HG02840 (cell line): ENCODE results near the gene POLR2H.

Experiments
- ATAC-seq: cut with Tn5 transposase; IDR thresholded peaks from one replicate; pipeline ENCODE4 v1.9.1; 2021; ENCODE audit warnings: mild to moderate bottlenecking, moderate library complexity, moderate number of reproducible peaks; ENCODE audit not compliant: unreplicated experiment, low FRiP score

The POLR2H gene

DNA sequence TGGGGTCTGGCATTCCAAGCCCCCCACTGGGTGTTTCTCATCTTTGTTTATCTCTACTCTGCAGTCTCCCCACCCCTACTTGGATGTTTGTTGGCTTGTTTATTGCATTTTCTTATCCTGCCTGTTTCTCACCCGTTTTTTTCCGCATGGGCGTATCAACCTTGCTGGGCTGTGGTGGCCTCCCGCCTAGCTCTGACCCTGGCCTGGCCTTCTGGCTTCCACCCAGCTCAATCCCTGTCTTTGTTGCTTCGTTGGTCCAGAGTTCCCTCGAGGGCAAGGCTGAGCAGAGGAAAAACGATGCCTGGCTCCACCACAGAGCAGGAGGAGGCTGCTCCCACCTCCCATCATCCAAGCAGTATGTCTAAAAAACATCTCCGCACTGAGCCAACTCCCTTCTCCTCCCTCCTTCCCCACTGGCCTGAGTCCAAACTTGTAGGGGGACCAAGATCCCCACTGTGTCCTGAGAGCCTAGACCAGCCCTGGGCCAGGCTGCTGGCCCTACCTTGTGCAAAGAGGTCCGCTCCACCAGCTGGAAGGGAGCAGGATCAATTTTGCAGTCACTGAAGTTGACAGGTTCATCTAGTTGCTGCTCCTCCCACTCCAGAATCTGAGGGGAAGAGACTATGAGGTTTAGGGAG is 9.9 kb upstream of the POLR2H start:
- ATAC-seq: no peak

DNA sequence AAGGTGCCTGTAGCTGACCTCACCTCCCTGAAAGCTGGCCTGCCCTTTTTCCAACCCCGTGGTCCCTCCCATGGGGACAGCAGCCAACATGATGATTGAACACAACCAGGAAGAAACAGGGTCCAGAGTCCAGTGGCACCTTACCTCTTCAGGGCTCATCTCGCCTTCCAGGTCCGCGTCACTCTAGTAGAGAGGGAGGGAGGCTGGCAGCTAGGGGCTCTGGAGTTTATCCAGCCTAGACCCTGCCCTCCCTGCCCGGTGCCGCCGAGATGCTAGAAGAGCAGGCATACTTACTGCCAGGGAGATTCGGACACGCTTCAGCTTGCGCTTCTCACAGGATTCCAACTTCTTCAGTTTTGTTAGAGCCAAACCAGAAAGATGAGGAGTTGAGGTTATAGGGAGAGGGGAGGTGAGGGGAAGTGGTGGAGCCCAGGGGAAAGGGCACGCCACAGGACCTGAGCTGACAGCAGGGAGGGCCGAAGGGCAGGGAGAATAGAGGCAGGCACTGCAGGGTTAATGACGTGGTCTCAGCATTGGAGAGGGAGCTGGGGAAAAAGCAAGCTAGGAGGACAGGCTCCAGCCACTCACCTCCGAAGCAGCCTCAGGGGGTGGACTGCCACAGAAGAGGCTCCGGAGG is 9.2 kb upstream of the POLR2H start:
- ATAC-seq: no peak

DNA sequence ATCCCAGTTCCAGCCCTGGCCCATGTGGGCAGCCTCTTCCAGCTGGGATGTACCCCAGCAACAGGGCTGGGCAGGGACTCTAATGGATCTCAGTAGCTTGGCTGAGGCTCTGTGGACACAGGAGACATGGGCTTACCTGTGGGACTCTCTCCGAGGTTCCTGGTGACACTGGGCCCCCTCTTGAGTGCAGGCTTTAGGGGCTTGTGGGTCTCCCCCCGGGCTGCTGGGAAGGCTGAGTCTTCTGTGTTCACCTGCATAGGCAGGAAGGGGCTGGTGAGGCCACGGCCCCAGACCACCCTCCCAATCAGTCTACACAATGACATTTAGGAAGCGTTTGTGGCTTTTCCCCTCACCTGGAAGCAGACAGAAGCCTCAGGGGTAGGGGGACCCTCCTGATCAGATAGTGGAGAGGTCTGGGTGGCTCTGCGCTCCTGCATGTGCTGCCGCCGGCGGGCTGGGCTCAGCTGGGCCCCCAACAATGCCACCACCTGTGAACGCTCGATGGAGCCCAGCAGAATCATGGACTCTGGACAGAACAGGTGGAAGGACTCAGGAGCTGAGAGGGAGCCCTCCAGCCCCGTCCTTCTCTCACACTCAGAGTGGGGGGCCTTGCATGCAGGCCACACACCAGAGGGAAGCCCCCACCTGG is 8.5 kb upstream of the POLR2H start:
- ATAC-seq: no peak

DNA sequence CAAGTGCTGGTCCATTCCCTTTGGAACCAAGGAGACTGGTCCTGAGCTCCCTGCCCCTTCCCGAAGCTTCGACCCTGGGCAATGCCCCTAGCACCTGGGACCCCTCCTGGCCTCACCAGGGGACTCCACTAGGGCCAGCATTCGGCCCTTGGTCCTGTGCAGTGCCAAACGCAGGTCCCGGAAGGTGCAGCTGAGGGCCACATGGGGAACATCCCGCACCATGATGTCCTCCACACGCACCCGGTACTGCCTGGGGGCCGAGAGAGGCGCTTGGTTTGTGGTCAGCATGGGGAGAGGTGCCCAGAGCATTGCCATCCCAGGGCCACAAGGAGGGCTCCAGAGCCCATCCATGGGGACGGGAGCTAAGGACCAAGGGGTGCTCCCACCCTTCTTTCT is 8.0 kb upstream of the POLR2H start:
- ATAC-seq: no peak

DNA sequence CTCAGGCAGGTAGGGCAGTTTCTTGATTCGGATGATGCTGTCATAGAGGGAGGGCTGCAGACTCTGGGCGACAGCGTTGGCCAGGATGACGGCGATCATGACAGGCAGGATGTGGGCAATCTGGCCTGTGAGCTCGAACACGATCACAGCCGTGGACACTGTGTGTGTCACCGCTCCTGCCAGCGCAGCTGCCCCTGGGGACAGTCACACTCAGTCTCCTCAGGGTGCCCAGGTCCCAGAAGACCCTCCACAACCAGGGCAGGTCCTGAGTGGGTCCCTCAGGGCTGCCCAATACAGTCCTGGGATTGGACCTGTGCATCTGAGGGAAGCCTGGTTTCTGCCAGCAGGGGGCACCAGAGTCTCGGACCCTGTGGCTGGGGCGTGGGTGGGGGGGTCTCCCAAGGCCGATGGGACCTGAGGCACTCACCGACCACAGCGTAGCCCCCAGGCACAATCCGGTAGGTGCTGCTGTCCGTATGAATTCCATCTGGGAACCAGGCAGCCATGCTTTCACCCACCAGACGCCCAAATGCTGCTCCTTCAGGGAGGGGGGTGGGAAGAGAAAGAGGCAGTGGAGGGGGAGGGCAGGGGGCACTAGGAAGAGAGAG is 7.3 kb upstream of the POLR2H start:
- no peak for ATAC-seq

DNA sequence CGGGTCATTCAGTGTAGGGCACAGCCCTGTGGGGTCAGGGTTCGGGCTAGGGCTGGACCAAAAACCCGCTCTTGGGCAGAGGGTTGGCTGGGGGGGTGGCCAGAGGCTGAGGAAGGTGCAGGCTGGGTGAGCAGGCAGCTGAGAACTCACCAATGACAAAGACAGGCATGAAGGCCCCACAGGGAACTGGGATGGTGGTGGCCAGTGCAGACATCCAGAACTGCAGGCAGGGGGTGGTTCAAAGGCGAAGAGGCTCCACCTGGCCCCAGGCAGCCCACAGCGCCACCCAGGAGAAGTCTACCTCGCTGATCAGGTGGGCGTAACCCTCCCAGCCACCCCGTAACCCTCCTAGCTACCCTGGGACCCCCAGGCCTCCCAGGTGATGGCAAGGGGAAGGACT is 6.8 kb upstream of the POLR2H start:
- ATAC-seq: no peak

DNA sequence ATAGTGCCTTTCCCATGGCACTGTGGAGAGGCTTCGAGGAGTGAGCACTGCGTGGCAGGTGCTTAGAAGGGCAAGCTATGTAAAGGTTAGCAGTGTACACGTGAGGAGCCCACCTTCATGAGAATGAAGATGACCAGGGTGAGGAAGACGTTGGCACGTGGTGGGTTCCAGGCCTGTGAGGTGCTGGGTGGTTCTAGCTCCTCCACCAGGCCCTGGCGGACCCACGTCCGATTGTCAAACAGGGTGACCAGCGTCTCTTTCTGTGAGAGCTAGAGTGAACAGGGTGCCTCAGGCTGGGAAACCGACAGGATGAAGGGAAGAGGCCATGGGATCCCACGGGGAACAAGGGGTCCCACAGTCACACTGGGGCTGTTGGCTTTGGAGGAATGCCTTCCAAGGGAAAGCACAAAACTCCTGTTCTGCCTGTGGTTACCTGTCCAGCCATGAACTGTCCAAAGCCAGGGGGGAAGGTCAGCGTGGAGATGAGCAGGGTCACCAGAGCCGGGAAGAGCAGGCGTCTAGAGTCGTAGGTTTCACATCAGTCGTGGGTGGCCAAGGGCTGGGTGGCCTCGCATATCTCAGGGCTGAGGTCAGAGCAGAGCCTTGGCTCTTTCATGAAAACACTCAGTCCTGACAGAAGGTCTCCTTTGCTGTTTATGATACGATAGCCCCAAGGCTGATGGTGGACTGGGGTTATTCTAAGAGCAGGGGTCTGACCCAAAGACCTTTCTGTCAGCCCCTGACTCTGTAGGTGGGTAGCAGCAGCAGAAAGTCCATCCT is 6.1 kb upstream of the POLR2H start:
- ATAC-seq: no peak

DNA sequence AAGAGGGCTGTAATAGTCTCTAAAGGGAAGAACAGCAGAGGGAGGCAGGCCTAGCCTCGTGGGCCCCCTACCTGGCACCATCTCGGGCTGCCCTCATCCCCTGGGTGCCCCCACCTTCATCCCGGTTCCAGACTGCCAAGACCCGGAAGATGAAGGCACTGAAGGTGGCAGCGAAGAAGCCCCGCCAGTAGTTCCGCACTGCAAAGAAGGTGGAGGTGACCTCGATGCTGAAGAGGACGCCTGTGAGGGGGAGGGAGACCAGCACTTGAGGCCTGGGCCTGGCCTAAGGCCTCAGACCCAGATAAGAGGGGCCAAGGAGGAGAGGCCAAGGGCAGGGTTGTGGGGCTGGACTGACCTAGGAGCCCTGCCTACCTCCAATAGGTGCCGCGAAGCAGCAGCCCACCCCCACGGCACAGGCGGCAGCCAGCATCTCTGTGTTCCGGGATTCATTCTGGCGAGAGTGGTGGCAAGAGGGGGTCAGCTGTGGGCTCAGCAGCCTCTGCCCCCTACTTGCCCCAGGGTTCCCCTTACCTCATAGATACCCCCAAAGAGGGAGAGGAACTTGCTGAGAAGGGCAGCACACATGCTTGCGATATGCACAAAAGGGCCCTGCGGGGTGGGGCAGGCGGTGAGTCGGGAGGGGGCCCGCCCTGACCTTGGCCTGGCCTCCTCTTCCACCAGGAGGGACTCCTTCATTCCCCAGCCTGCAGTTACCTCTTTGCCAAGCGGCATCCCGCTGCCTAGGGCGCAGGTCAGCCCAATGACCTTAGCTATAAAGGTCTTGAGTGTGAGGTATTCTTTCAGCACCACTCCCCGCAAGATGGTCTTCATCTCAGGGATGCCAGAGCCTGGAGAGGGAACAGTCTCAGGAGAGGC is 4.0 kb upstream of the POLR2H start:
- no peak for ATAC-seq

DNA sequence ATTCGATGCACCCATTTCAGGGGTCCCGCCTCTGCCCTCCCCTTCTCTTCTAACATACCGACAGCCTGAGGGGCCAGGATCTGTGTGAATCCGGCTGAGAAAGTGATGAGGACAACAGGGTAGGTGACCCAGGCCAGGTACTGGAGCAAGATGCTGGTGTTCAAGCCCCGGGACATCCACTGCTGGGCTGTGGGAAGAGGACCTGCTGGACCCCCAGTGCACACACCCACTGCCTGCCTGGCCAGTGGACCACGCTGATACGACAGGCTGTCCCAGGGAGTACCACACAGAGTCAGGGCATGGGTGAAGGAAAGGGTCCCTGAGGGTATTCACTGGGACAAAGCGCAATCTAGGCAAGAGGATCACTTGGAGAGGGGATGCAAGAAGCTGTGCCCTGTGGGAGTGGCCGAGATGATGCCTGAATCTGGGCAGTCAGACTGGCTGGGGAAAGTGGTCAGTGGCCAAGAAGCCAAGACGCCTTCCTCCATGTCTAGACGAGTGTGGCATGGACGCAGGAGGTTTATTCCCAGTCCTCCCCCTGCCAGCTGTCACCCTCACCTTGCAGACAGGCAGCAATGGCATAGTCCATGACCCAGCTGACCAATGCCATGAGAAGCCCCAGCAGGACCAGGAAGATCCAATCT is 3.3 kb upstream of the POLR2H start:
- ATAC-seq: no peak

DNA sequence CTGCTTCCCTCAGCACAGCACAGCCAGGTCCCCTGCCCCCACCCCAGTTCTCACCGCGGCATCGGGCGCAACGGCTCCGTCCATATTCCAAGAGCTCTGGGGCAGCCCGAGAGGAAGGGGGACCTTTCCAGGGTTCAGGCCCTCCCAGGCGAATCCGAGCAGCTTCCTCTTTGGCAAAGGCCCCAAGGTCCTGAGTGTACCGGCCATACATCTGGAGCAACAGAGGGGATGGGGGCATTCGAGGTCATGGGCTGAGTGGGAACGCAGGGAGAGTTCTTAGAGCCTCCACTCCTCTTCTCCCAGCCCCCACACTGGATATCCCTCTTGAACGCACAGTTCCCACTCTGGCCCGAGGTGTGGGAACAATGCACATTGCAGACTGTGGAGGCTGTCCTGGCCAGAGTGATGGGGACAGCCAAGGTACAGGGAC is 2.6 kb upstream of the POLR2H start:
- no peak for ATAC-seq

DNA sequence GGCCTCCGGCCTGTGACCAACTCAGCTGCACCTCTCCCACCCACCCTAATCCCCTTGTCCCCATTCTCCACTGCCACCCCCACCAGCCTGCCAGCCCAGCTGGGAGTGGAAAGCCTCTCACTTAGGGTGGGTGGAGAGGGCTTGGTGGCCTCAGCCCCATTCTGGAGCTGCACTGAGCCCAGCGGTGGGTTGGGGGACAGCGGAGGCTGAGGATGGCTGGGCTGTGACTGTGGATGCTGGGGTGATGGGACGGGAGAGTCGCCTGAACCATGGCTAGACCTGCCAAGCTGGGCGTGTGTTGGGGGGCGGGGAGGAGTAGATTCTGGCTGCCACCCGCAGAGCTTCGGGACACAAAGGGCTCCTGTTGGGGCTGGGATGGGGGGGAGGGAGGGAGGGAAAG is 1.9 kb upstream of the POLR2H start:
- ATAC-seq: no peak

DNA sequence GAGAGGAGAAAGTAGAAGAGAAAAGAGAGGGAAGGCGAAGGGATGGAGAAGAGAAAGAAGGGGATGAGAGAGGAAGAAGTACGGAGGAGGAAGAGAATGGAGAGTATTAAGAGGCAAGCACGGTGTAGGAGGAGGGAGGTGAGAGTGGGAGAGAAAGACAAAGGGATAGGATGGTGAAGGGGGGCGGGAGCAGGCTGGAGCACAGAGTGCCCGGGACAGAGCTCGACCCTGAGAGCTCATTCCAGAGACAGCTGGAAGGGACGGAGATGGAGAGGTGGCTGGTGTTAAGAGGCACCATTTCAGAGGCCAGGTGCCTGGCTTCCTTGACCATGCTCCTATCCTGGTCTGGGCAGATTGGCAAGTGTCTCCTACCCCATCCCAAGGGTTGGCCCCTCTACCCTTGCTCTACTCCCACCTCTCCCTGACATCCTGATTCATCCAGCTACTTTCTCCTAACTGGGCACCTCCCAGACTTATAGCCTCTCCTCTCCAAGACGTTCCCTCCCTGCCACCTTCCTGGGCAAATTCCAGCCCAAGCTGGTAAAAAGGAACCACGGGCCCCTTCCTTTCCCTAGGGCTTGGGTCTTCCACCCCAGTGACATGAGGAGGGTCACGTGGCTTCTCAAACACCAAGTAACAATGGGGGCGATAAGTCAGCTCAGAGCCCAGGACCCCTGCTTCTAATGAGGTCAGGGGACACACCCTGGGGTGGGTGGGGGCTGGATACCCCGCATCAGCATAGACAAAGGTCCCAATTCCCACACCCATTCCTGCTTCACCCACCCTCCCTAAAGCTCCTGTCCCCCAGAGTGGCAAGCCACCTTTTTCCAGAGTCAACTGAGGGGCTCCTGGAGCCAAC is 1.2 kb upstream of the POLR2H start:
- ATAC-seq: no peak

DNA sequence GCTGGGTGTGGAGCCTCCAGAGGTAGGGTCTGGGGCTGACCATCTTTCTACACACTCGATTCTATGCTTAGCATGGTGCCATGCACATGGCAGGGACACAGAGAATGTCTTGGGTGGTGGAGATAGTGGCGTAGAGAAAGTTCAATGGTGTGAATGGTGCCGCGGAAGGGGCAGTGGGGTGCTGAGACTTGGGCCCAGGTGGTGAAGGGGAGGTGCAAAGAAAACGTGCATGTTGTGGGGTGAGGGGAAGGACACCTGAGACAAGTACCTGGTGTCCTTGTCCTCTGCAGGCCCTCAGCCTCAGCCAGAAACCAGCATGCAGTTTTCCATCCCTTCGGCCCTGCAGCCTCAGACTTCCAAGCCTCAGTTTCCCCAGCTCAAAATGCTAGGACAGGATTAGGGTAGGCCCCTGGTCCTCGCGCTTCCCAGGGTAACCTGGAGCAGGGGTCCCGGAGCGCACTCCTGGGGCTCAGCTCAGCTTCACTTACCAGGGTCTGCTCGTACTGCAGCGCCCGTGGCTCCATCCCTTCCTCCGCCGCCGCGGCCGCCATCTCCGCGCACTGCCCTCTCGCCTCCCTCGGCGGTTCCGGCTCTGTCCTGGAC is 480 bp upstream of the POLR2H start:
- peak; percentile 1 for ATAC-seq

DNA sequence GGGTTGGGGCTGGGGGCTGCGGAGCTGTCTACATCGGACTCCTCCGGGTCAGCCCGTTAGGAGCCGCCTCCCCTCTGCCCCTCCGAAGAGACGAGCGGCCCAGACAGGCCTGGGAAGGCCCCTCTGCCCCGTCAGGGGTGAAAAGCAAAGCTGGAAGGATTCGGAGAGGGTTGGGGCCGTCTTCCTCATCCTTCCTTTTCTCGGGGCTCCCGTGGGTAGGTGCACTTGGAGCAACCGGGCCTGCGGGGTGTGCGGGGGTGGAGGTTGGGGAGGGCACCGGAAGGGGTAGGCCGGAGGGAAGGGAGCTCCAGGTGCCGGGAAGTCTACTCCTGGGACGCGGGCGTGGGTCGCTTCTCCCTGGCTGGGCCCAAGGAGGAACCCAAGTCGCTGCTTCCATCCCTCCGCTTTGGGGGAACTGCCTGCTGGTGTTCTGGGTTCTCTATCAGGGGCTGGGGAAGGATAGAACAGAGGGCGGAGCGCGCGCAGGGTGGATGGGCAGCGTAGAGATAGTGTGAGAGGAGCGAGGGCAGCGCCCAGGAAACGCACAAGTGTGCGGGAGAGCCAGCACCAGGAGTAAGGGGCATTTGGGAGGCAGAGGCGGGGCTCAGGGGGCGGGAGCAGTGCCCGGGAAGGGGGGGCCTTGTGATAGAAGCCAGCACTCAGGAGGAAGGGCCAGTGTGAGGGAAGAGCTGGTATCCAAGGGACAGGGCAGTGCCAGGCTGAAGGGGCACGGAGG is 590 bp downstream of the POLR2H start:
- ATAC-seq: no peak

DNA sequence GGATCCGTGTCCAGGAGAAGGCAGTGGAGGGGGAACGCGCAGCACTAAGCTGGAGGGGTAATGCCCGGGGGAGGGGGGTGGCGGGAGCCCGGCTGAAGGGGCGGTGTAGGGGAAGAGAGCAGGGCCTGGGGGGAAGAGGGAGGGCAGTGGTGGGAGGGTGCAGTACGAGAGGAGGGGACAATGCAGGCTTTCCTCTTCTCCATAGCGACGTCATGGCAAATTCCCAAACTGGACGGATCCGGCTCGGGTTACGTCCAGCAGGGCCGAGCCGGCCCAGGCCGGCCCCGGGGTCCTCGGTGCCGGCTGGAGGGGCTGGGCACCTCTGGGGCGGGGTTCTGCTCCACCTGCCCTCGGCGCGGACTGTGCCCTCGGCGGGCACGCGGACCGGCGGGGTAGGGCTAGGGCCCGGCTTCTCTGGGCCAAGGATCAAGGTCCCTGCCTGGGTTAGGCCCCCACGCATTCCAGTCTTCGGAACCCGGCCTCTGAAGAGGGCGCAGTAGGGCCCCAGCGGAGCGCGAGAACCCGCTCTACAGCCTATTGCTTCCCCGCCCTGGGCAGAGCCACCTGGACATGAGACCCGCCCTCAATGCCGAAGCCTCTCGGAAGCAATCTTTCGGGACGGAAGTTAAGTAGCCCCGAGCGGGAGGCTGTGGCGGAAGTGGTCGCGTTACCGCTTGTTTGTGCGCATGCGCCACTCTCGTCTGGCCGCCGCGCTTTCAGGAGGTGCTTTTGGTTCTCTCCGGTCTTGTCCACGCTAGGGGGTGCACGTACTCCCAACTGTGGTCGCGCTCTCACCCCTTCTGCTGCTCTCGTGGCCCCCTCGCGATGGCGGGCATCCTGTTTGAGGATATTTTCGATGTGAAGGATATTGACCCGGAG is 1.4 kb downstream of the POLR2H start:
- peak; percentile 78 for ATAC-seq

DNA sequence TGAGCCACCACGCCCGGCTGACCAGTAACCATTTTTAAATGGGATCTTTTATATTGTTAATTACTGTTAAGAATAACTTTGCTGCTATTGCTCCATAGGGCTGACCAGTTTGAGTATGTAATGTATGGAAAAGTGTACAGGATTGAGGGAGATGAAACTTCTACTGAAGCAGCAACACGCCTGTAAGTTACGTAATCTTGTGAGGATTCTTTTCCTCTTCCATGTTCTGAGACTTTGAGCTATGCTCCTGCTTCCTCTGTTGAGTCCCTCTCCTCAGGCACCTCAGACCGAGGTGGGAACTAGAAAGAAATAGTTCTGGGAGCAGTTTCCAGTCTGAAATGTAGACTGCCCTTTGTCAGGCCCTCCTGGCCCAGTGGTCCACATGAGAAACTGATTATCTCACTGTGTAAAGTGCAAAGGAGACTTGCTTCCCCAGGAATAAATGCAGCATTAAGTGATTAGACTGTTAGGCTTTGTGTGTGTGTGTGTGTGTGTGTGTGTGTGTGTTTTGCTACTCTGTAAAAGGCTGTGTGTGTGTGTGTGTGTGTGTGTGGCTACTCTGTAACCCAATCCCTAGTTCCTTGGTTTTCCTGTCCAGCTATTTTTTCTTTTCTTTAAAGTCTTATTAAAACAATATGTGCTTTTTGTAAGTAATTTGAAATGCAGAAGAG is 5.2 kb downstream of the POLR2H start:
- no peak for ATAC-seq
